NCI-H460 (cell line): ENCODE results near the gene ZNF292. TPM values are rescaled to one million over a fixed set of nuclear protein-coding genes. Genes with fewer than 3 reads are reported as not detected.
"Not testable (repeated sequence)": the region's sequence is repeated elsewhere in the genome, so short reads cannot be mapped to it uniquely, and the experiment has no call there.

Experiments used
- DNase-seq: peaks from one replicate; pipeline ENCODE4 v3.0.0-alpha.2; 2016; ENCODE audit warnings: low read depth; ENCODE audit errors: extremely low read depth
- total RNA-seq: library from RNA; depleted of rRNA; stranded (reverse); fragments of >200 nt; shearing (Covaris generic); gene quantifications from 2 replicates; pipeline ENCODE4 v1.2.3, GENCODE V29; 2014

Gene ZNF292
- total RNA-seq, 1 experiment from 2014 or later: 8.5 TPM

GRCh38 chr6:87209812-87210211, 54.4 kb downstream of the ZNF292 start:
- no peak for DNase-seq

- DNase-seq: no peak
Observed at GRCh38 chr6:87210979-87211378, 55.6 kb downstream of the ZNF292 start.

- no peak for DNase-seq
Observed at GRCh38 chr6:87212596-87212995, 57.2 kb downstream of the ZNF292 start.

GRCh38 chr6:87213364-87213763, 58.0 kb downstream of the ZNF292 start:
- no peak for DNase-seq

- DNase-seq: no peak
Observed at GRCh38 chr6:87214831-87215230, 59.5 kb downstream of the ZNF292 start.

- no peak for DNase-seq
Observed at GRCh38 chr6:87220997-87221396, 65.6 kb downstream of the ZNF292 start.

GRCh38 chr6:87222676-87223075, 67.3 kb downstream of the ZNF292 start:
- DNase-seq: no peak

GRCh38 chr6:87224971-87225370, 69.6 kb downstream of the ZNF292 start:
- no peak for DNase-seq

- no peak for DNase-seq
Observed at GRCh38 chr6:87225511-87225910, 70.1 kb downstream of the ZNF292 start.

- DNase-seq: no peak
Observed at GRCh38 chr6:87225937-87226336, 70.6 kb downstream of the ZNF292 start.

GRCh38 chr6:87230801-87231200, 75.4 kb downstream of the ZNF292 start:
- DNase-seq: no peak

GRCh38 chr6:87237804-87238203, 82.4 kb downstream of the ZNF292 start:
- peak; percentile 28 for DNase-seq

- not testable (repeated sequence) for DNase-seq
Observed at GRCh38 chr6:87239098-87239635, 83.8 kb downstream of the ZNF292 start.

- no peak for DNase-seq
Observed at GRCh38 chr6:87241304-87241703, 85.9 kb downstream of the ZNF292 start.

- DNase-seq: no peak
Observed at GRCh38 chr6:87242311-87242710, 86.9 kb downstream of the ZNF292 start.

GRCh38 chr6:87243812-87244211, 88.4 kb downstream of the ZNF292 start:
- no peak for DNase-seq

- DNase-seq: no peak
Observed at GRCh38 chr6:87244380-87244779, 89.0 kb downstream of the ZNF292 start.

GRCh38 chr6:87250019-87250418, 94.7 kb downstream of the ZNF292 start:
- DNase-seq: no peak

- DNase-seq: no peak
Observed at GRCh38 chr6:87251225-87251624, 95.9 kb downstream of the ZNF292 start.

GRCh38 chr6:87251725-87252124, 96.4 kb downstream of the ZNF292 start:
- DNase-seq: no peak

- DNase-seq: no peak
Observed at GRCh38 chr6:87257046-87257445, 101.7 kb downstream of the ZNF292 start.

- DNase-seq: no peak
Observed at GRCh38 chr6:87257565-87257964, 102.2 kb downstream of the ZNF292 start.

GRCh38 chr6:87257975-87258374, 102.6 kb downstream of the ZNF292 start:
- DNase-seq: no peak
